Stomach (tissue), 4 donors: ENCODE data around the gene NSD1.

Experiments used
- CTCF ChIP-seq, 7 experiments: fragments of 450-650 bp in 4 of 7; fragments of 200-600 bp in 3 of 7; sonication (generic) in 3 of 7; IDR thresholded peaks; one replicate each; pipeline ENCODE4 v1.5.1; 2016 to 2019; ENCODE audit warnings: antibody characterized with exemption in 7 of 7, control low read depth in 2 of 7, mild to moderate bottlenecking in 1 of 7
- EP300 ChIP-seq: sonication (generic); formaldehyde crosslinking; IDR thresholded peaks from one replicate; pipeline ENCODE4 v1.6.1; 2017; ENCODE audit warnings: antibody characterized with exemption
- POLR2A ChIP-seq, 4 donors: fragments of 450-650 bp; IDR thresholded peaks; one replicate each; pipeline ENCODE4 v1.6.1; 2016; ENCODE audit warnings: antibody characterized with exemption in 4 of 4, control low read depth in 2 of 4, mild to moderate bottlenecking in 1 of 4, moderate library complexity in 1 of 4
- POLR2AphosphoS5 ChIP-seq, 3 donors: sonication (generic); formaldehyde crosslinking; IDR thresholded peaks; one replicate each; pipeline ENCODE4 v1.6.1; 2016; ENCODE audit warnings: antibody characterized with exemption in 3 of 3

GRCh38 chr5:177090813-177091212 is 42.8 kb upstream of the NSD1 start:
- TF ChIP-seq CTCF (IDR thresholded peaks at IDR 0.05), result no peak
- TF ChIP-seq POLR2AphosphoS5 (IDR thresholded peaks at IDR 0.05), result no peak
- TF ChIP-seq POLR2A (IDR thresholded peaks at IDR 0.05), result no peak
- no peak for TF ChIP-seq EP300
